Cortex of kidney (tissue), 1 donor: Measurements from ENCODE around the gene ARHGEF7.
"Not testable (repeated sequence)": the region's sequence is repeated elsewhere in the genome, so short reads cannot be mapped to it uniquely, and the experiment has no call there.

ENCODE experiments used
- DNase-seq: peaks from one replicate; lab custom pipeline; 2025; lab: John Stamatoyannopoulos, UW

Gene ARHGEF7

GRCh38 chr13:111171629-111172028 is 56.5 kb downstream of the ARHGEF7 start:
- DNase-seq, result no peak

- DNase-seq, result no peak
Measured at GRCh38 chr13:111174377-111175114, 59.4 kb downstream of the ARHGEF7 start.

- no peak for DNase-seq
Measured at GRCh38 chr13:111175372-111175771, 60.3 kb downstream of the ARHGEF7 start.

- DNase-seq, result no peak
Measured at GRCh38 chr13:111175935-111176334, 60.8 kb downstream of the ARHGEF7 start.

- no peak for DNase-seq
Measured at GRCh38 chr13:111176421-111176820, 61.3 kb downstream of the ARHGEF7 start.

- DNase-seq, result no peak
Measured at GRCh38 chr13:111177081-111177711, 62.1 kb downstream of the ARHGEF7 start.

- DNase-seq, result no peak
Measured at GRCh38 chr13:111177921-111178320, 62.8 kb downstream of the ARHGEF7 start.

GRCh38 chr13:111178402-111178801 is 63.3 kb downstream of the ARHGEF7 start:
- no peak for DNase-seq

GRCh38 chr13:111179908-111180760 is 65.0 kb downstream of the ARHGEF7 start:
- no peak for DNase-seq

GRCh38 chr13:111181977-111182376 is 66.9 kb downstream of the ARHGEF7 start:
- DNase-seq, result no peak

- DNase-seq, result no peak
Measured at GRCh38 chr13:111183087-111183645, 68.1 kb downstream of the ARHGEF7 start.

- no peak for DNase-seq
Measured at GRCh38 chr13:111183959-111184358, 68.8 kb downstream of the ARHGEF7 start.

GRCh38 chr13:111184458-111185401 is 69.6 kb downstream of the ARHGEF7 start:
- DNase-seq, result no peak

GRCh38 chr13:111186305-111186935 is 71.3 kb downstream of the ARHGEF7 start:
- no peak for DNase-seq

- no peak for DNase-seq
Measured at GRCh38 chr13:111187960-111188541, 72.9 kb downstream of the ARHGEF7 start.

GRCh38 chr13:111189064-111189505 is 74.0 kb downstream of the ARHGEF7 start:
- not testable (repeated sequence) for DNase-seq

GRCh38 chr13:111189516-111189915 is 74.4 kb downstream of the ARHGEF7 start:
- not testable (repeated sequence) for DNase-seq

- DNase-seq, result not testable (repeated sequence)
Measured at GRCh38 chr13:111193223-111193622, 78.1 kb downstream of the ARHGEF7 start.

- not testable (repeated sequence) for DNase-seq
Measured at GRCh38 chr13:111194651-111195050, 79.5 kb downstream of the ARHGEF7 start.

- not testable (repeated sequence) for DNase-seq
Measured at GRCh38 chr13:111198732-111199378, 83.7 kb downstream of the ARHGEF7 start.
